ENCODE measurements around the gene MUC2.

The MUC2 gene

GRCh38 chr11:1037506-1038055 lies 37.1 kb upstream of the MUC2 start:
- no peak for DNase-seq

- DNase-seq: no peak
Measured at GRCh38 chr11:1038361-1038760, 36.3 kb upstream of the MUC2 start.

GRCh38 chr11:1038921-1039320 lies 35.8 kb upstream of the MUC2 start:
- no peak for DNase-seq

- no peak for DNase-seq
Measured at GRCh38 chr11:1039481-1040427, 34.9 kb upstream of the MUC2 start.

- DNase-seq: no peak
Measured at GRCh38 chr11:1040428-1041148, 34.1 kb upstream of the MUC2 start.

- DNase-seq: no peak
Measured at GRCh38 chr11:1041149-1041467, 33.6 kb upstream of the MUC2 start.

- no peak for DNase-seq
Measured at GRCh38 chr11:1041471-1041870, 33.2 kb upstream of the MUC2 start.

- DNase-seq: no peak
Measured at GRCh38 chr11:1041936-1042608, 32.6 kb upstream of the MUC2 start.

GRCh38 chr11:1042626-1043562 lies 31.8 kb upstream of the MUC2 start:
- no peak for DNase-seq

GRCh38 chr11:1043563-1044096 lies 31.0 kb upstream of the MUC2 start:
- no peak for DNase-seq

- DNase-seq: no peak
Measured at GRCh38 chr11:1044160-1044559, 30.5 kb upstream of the MUC2 start.

- no peak for DNase-seq
Measured at GRCh38 chr11:1047595-1048156, 27.0 kb upstream of the MUC2 start.

- no peak for DNase-seq
Measured at GRCh38 chr11:1048375-1049070, 26.2 kb upstream of the MUC2 start.

- no peak for DNase-seq
Measured at GRCh38 chr11:1049071-1049405, 25.6 kb upstream of the MUC2 start.

GRCh38 chr11:1049431-1049891 lies 25.2 kb upstream of the MUC2 start:
- no peak for DNase-seq

- DNase-seq: no peak
Measured at GRCh38 chr11:1049911-1050580, 24.6 kb upstream of the MUC2 start.

GRCh38 chr11:1050581-1051355 lies 23.9 kb upstream of the MUC2 start:
- DNase-seq: no peak

GRCh38 chr11:1051356-1052132 lies 23.1 kb upstream of the MUC2 start:
- no peak for DNase-seq

Data from SIG-M5 (cell line).